Endothelial cell (in vitro differentiated cells): ENCODE measurements around the gene SRP68. TPM values are rescaled to one million over a fixed set of nuclear protein-coding genes. Genes with fewer than 3 reads are reported as not detected.

Source experiments
- DNase-seq: peaks from one replicate; pipeline ENCODE4 v3.0.0; 2021; ENCODE audit warnings: low spot score
- H3K27ac Mint-ChIP-seq: one replicate; pipeline ENCODE4 v1.8.0; 2021; ENCODE audit warnings: mixed read lengths, inconsistent platforms; ENCODE audit not compliant: unreplicated experiment
- H3K27me3 Mint-ChIP-seq: one replicate; pipeline ENCODE4 v1.8.0; 2021; ENCODE audit warnings: mild to moderate bottlenecking, moderate library complexity, mixed read lengths, inconsistent platforms; ENCODE audit not compliant: unreplicated experiment
- H3K36me3 Mint-ChIP-seq: one replicate; pipeline ENCODE4 v1.8.0; 2021; ENCODE audit warnings: mild to moderate bottlenecking, low read depth, mixed read lengths, inconsistent platforms; ENCODE audit not compliant: unreplicated experiment
- H3K4me1 Mint-ChIP-seq: one replicate; pipeline ENCODE4 v1.8.0; 2021; ENCODE audit warnings: mild to moderate bottlenecking, mixed read lengths, inconsistent platforms; ENCODE audit not compliant: unreplicated experiment
- H3K4me3 Mint-ChIP-seq: one replicate; pipeline ENCODE4 v1.8.0; 2021; ENCODE audit warnings: mild to moderate bottlenecking, mixed read lengths, inconsistent platforms; ENCODE audit not compliant: unreplicated experiment
- H3K9me3 Mint-ChIP-seq: one replicate; pipeline ENCODE4 v1.8.0; 2021; ENCODE audit warnings: mixed read lengths, inconsistent platforms; ENCODE audit not compliant: unreplicated experiment
- CTCF ChIP-seq: fragments of 200-600 bp; sonication (generic); IDR thresholded peaks from one replicate; pipeline ENCODE4 v1.5.0; 2021; ENCODE audit warnings: antibody characterized with exemption; ENCODE audit not compliant: unreplicated experiment
- total RNA-seq: library from RNA; stranded (reverse); fragmentation: NEBNext Ultra II Directional; extraction: Animal tissue kit (Norgen Biotek cat#: 25700); gene quantifications from one replicate; pipeline ENCODE4 v1.2.1, GENCODE V29; 2021; ENCODE audit not compliant: unreplicated experiment

Gene SRP68
- total RNA-seq, 1 donor from 2014 or later, result 62.6 TPM

- Mint-ChIP-seq H3K36me3 (no peaks in the 10 kb centered on the region), H3K4me3 (no peak within 1 kb of the TSS), H3K27ac (no peak within 1 kb of the TSS), H3K27me3 (peaks cover 9% of the 10 kb centered on the region), H3K4me1 (peaks cover 14% of the 10 kb centered on the region), H3K9me3 (no peaks in the 10 kb centered on the region)
- no peak for DNase-seq
- TF ChIP-seq CTCF, result no peak
These were observed 45.0 kb downstream of the SRP68 start, which contains the start of gene EVPL for GRCh38 chr17:76027159-76027839. TSS of gene EVPL (minus strand) at chr17:76027306. CDS start at chr17:76027198, 108 bp downstream.

GRCh38 chr17:76026714-76027158 lies 45.6 kb downstream of the SRP68 start:
- H3K9me3 Mint-ChIP-seq, result no peaks in the 10 kb centered on the region
- H3K4me3 Mint-ChIP-seq, result no peak overlapping the region
- H3K4me1 Mint-ChIP-seq, result peaks cover 14% of the 10 kb centered on the region
- H3K36me3 Mint-ChIP-seq, result no peaks in the 10 kb centered on the region
- no peak for TF ChIP-seq CTCF
- H3K27me3 Mint-ChIP-seq, result peaks cover 9% of the 10 kb centered on the region
- no peak for DNase-seq
- no peak overlapping the region for H3K27ac Mint-ChIP-seq

- peaks cover 10% of the 10 kb centered on the region for H3K27me3 Mint-ChIP-seq
- H3K4me1 Mint-ChIP-seq, result peaks cover 14% of the 10 kb centered on the region
- no peak overlapping the region for H3K4me3 Mint-ChIP-seq
- H3K36me3 Mint-ChIP-seq, result no peaks in the 10 kb centered on the region
- TF ChIP-seq CTCF, result no peak
- H3K27ac Mint-ChIP-seq, result no peak overlapping the region
- H3K9me3 Mint-ChIP-seq, result no peaks in the 10 kb centered on the region
- DNase-seq, result no peak
These were observed 47.0 kb downstream of the SRP68 start for GRCh38 chr17:76025294-76025693.

GRCh38 chr17:76024353-76024752 lies 48.0 kb downstream of the SRP68 start:
- Mint-ChIP-seq H3K27me3 (peaks cover 12% of the 10 kb centered on the region), H3K4me1 (peaks cover 8% of the 10 kb centered on the region), H3K4me3 (no peak overlapping the region), H3K36me3 (no peaks in the 10 kb centered on the region), H3K27ac (no peak overlapping the region), H3K9me3 (no peaks in the 10 kb centered on the region)
- DNase-seq, result no peak
- TF ChIP-seq CTCF, result no peak

- no peaks in the 10 kb centered on the region for H3K36me3 Mint-ChIP-seq
- TF ChIP-seq CTCF, result no peak
- no peak overlapping the region for H3K27ac Mint-ChIP-seq
- peaks cover 6% of the 10 kb centered on the region for H3K4me1 Mint-ChIP-seq
- no peaks in the 10 kb centered on the region for H3K9me3 Mint-ChIP-seq
- H3K4me3 Mint-ChIP-seq, result no peak overlapping the region
- peaks cover 12% of the 10 kb centered on the region for H3K27me3 Mint-ChIP-seq
- DNase-seq, result no peak
These were observed 48.4 kb downstream of the SRP68 start for GRCh38 chr17:76023900-76024237.
